HK-2 (cell line): Measurements from ENCODE around the gene MMP24.
A peak's percentile ranks its signal among the peaks of the same experiment; 100 is the strongest.
"Not testable (repeated sequence)": the region's sequence is repeated elsewhere in the genome, so short reads cannot be mapped to it uniquely, and the experiment has no call there.

ENCODE experiments used
- DNase-seq: peaks from one replicate; pipeline ENCODE4 v3.0.0-alpha.2; 2018; ENCODE audit not compliant: unreplicated experiment

MMP24 gene

DNA sequence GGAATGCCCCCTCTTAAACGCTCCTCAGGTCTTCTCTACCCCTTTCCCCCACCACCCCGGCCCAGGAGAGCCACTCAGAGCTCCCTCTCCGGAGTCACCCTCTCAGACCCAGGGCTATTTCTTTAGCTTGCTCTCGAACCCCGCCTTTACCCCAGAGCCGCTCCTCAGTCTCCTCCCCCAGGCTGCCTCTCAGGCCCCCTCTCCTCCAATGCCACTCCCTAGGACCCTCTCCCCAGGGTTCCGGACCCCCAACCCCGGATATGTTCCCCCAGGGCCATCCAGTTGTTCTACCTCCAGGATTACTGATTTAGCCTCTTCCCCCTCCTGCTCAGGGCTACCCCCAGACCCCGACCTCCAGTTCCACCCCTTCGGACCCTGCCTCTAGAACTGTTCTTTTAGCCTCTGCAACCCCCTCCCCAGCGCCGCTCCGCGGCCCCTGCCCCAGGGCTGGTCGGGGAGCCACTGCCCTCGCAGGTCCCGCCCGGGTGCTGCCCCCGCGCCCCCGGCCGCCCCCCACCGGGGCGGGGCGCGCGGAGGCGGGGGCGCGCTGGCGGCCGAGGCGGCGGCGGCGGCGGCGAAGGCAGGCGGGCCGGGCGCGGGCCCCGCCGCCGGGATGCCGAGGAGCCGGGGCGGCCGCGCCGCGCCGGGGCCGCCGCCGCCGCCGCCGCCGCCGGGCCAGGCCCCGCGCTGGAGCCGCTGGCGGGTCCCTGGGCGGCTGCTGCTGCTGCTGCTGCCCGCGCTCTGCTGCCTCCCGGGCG, at the start of gene MMP24:
Gene MMP24 (plus strand): TSS at position 565 of the 758 bp plus-strand sequence. CDS start 49 bp downstream, at position 614.
- no peak for DNase-seq

GRCh38 chr20:35179292-35180212, 46.9 kb upstream of the MMP24 start:
- DNase-seq = no peak

- no peak for DNase-seq
These were observed 46.2 kb upstream of the MMP24 start for GRCh38 chr20:35180266-35180665.

DNA sequence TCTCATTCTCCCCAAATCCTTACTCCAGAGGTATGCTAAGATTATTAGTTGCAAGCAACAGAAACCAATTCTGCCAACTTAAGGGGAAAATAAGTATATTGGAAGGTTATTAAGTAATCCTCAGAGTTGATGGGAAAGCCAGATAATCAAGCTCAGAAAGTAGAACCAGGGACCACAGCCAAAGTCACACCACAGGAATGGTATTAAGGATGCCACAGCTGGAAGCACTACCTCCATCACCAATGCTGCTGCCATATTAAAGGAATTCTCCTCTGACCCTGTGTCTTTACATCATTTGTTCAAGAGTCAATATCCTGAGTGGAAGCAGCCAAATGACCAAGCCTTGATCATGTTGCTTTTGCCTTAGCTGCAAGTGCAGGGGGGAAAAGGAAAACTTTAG, 44.8 kb upstream of the MMP24 start:
- no peak for DNase-seq

- not testable (repeated sequence) for DNase-seq
These were observed 39.7 kb upstream of the MMP24 start for GRCh38 chr20:35186691-35187289.

DNA sequence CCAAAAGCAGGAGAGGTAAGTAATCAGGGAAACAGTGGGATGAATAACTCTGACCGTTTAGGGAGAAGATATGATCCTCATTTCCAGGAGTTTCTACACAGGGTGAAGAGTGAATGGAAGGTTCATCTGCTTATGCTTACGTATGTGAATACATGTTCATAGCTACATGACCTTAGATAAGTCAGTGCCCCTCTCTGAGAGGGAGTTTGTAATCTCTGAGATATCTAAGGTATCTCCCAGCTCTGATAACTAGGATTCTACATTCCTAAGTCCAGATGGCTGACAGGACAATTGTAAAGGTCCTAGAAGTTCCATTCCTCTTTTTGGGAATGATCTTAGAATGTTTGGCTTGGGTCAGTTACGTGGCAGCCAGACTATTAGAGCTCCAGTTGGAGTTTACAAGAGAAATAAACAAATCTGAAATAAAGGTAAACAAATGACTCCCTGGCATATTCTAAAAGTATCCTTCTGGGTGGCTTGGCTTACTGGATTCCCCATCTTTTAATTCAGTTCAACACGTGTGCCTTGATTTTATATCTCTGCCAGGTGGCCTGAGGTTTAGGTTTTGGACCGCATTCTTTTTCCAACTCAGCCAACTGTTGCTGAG, 38.8 kb upstream of the MMP24 start:
- no peak for DNase-seq

DNA sequence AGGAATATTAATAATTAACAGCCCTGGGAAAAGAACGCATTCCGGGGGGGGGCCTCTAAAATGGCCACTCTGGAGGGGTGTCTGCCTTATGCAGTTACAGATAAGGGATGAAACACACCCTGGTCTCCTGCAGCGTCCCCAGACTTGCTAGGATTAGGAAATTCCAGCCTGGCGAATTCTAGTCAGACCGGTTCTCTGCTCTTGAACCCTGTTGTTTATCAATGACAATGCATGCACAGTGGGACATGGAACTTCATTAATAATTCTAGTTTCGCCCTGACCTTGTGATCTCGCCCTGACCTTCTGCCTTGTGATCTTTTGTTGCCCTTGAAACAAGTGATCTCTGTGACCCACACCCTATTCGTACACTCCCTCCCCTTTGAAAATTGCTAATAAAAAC, 37.3 kb upstream of the MMP24 start:
- DNase-seq = not testable (repeated sequence)

DNA sequence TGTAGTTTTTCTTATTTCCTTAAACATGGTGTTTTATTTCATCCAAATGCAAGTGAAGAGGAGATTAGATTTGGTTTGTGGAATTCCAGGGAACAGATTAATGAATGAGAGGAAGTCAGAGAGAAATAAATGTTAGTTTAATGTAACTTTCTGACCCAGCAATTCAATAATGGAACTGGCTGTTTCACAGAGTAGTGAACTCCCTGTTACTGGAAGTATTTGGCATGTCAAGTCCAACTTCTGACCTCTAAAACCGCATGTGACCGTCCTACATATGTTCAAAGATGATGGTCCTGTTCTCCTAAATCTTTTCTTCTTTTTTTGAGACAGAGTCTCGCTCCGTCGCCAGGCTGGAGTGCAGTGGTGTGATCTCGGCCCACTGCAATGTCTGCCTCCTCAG, 35.9 kb upstream of the MMP24 start:
- no peak for DNase-seq

- DNase-seq = no peak
These were observed 34.9 kb upstream of the MMP24 start for GRCh38 chr20:35191419-35192117.

GRCh38 chr20:35192118-35192872, 34.2 kb upstream of the MMP24 start:
- no peak for DNase-seq

- DNase-seq = not testable (repeated sequence)
These were observed 33.3 kb upstream of the MMP24 start for GRCh38 chr20:35193031-35193791.

- DNase-seq = no peak
These were observed 30.2 kb upstream of the MMP24 start for GRCh38 chr20:35196313-35196712.

GRCh38 chr20:35199740-35200139, 26.8 kb upstream of the MMP24 start:
- no peak for DNase-seq

DNA sequence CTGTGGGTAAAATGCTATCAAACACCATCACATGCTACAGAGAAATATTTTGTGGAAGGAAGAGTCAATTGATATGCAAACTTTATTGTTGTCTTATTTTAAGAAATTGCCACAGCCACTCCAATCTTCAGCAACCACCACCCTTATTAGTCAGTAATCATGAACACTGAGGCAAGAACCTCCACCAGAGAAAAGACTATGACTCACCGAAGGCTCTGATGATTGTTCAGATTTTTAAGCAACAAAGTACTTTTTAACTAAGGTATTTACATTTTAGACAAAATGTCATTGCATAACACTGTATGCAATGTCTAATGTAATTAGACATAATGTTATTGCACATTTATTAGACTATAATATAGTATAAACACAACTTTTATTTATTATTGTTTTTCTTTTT, 26.2 kb upstream of the MMP24 start:
- no peak for DNase-seq

DNA sequence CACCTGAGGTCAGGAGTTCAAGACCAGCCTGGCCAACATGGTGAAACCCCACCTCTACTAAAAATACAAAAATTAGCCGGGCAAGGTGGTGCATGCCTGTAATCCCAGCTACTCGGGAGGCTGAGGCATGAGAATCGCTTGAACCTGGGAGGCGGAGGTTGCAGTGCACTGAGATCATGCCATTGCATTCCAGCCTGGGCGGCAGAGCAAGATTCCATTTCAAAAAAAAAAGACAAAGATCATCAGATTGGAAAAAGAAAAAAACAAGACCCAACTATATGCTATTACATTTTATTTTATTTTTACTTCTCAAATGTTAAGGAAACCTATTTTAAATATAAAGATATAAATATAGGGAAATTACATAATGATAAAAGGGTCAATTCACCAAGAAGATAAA, 25.0 kb upstream of the MMP24 start:
- DNase-seq = not testable (repeated sequence)

DNA sequence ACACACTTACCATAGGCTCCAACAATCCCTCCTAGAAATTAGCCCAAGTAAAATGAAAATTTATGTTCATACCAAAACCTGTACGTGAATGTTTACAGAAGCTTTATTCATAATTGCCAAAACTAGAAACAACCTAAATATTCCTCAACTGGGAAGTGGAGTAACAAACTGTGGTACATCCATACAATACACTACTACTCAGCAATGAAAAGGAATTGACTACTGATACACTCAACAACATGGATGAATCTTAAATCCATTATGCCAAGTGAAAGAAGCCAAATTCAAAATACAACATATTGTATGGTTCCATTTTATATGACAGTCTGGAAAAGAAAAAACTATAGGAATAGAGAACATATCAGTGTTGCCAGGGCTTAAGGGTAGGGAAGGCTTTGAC, 19.7 kb upstream of the MMP24 start:
- DNase-seq = no peak

DNA sequence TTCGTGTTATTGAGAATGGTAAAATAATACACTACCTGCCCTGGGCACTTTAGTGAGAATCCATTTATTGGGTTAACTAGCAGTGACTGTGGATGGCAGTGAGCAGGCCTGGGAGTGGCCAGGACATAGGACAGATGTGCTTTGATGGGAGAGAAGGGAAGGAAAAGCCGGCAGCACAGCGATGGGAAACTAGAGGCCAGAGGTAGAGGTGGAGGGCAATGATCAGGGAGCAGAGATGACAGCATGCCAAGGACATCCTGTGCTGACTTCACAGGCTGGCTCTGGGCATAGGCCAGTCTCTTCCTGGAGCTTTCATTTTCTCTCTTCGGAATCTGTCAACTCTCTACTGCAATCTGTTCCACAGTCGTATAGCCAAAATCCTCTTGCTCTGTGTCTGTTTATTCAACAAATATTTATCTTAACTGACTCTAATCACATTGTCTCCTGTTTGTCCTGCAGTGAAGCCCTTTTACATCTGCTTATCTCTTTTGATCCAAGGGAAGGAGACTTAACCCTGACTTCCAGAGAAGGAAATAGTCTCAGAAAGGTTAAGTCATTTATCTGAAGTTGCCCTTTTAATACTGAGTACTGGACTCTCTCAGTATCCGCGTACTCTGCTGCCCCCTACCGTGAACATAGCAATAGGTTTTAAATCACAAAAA, 18.4 kb upstream of the MMP24 start:
- peak; percentile 77 for DNase-seq

GRCh38 chr20:35215066-35215956, 11.2 kb upstream of the MMP24 start:
- DNase-seq = peak; percentile 59
